Common myeloid progenitor, CD34-positive (primary cell): ENCODE data around the gene SUN5.

Experiments
- CTCF ChIA-PET: fragments of 350-600 bp; sonication (Branson Sonifier 250); formaldehyde crosslinking; loops from one replicate; lab custom pipeline; 2021; ENCODE audit warnings: antibody characterized with exemption; lab: Charles Lee
- POLR2A ChIA-PET: fragments of 350-600 bp; sonication (Branson Sonifier 250); formaldehyde crosslinking; loops from one replicate; lab custom pipeline; 2021; ENCODE audit warnings: antibody characterized with exemption; lab: Charles Lee
- DNase-seq, 3 donors: peaks; one replicate each; pipeline versions ENCODE4 v3.0.0 to v3.0.0-alpha.2; 2013
- H3K27ac ChIP-seq, 2 experiments: 1 replicate in 1 of 2; 2 replicates in 1 of 2; pipeline ENCODE4 v1.7.0; 2013; ENCODE audit warnings: inconsistent platforms in 2 of 2, low read length in 2 of 2, mild to moderate bottlenecking in 2 of 2, low read depth in 1 of 2, moderate library complexity in 1 of 2; ENCODE audit not compliant: severe bottlenecking in 2 of 2, insufficient read depth in 1 of 2, poor library complexity in 1 of 2
- H3K27me3 ChIP-seq, 5 experiments: replicated peaks in 2 of 5; 1 replicate in 3 of 5; 2 replicates in 2 of 5; pipeline versions ENCODE4 v1.6.1 to v1.7.0; 2013; ENCODE audit warnings: low read length in 4 of 5, mild to moderate bottlenecking in 2 of 5, moderate library complexity in 2 of 5, inconsistent platforms in 1 of 5; ENCODE audit not compliant: insufficient read depth in 5 of 5, control insufficient read depth in 4 of 5
- H3K36me3 ChIP-seq, 4 experiments: 1 replicate in 2 of 4; 2 replicates in 2 of 4; pipeline versions ENCODE4 v1.6.1 to v1.7.0; 2013; ENCODE audit warnings: low read length in 3 of 4, control low read depth in 1 of 4, mild to moderate bottlenecking in 1 of 4; ENCODE audit not compliant: control insufficient read depth in 4 of 4, insufficient read depth in 4 of 4
- H3K4me1 ChIP-seq, 4 experiments: 1 replicate in 3 of 4; 2 replicates in 1 of 4; pipeline versions ENCODE4 v1.6.1 to v1.7.1; 2013; ENCODE audit warnings: low read length in 3 of 4, mild to moderate bottlenecking in 3 of 4, control low read depth in 1 of 4, inconsistent platforms in 1 of 4, moderate library complexity in 1 of 4; ENCODE audit not compliant: control insufficient read depth in 4 of 4, insufficient read depth in 4 of 4; ENCODE audit errors: control extremely low read depth in 1 of 4
- H3K4me3 ChIP-seq, 7 experiments: 1 replicate in 4 of 7; 2 replicates in 3 of 7; pipeline versions ENCODE4 v1.5.1 to v1.7.0; 2013; ENCODE audit warnings: mild to moderate bottlenecking in 7 of 7, low read length in 6 of 7, moderate library complexity in 6 of 7, inconsistent platforms in 2 of 7, low read depth in 2 of 7, control low read depth in 1 of 7; ENCODE audit not compliant: insufficient read depth in 4 of 7, control insufficient read depth in 1 of 7; ENCODE audit errors: extremely low read depth in 1 of 7
- H3K9me3 ChIP-seq, 5 experiments: 1 replicate in 4 of 5; 2 replicates in 1 of 5; pipeline versions ENCODE4 v1.6.1 to v1.7.1; 2013; ENCODE audit warnings: low read length in 4 of 5, mild to moderate bottlenecking in 2 of 5, inconsistent platforms in 1 of 5, low read depth in 1 of 5, moderate library complexity in 1 of 5; ENCODE audit not compliant: control insufficient read depth in 4 of 5, insufficient read depth in 2 of 5; ENCODE audit errors: control extremely low read depth in 1 of 5
- WGBS: methylation state at CpG from one replicate; pipeline ENCODE4 v1.1.5; 2013; ENCODE audit not compliant: insufficient coverage; 5-methylcytosine and 5-hydroxymethylcytosine counted together

SUN5 gene

GRCh38 chr20:33042983-33043730 lies 38.9 kb upstream of the SUN5 start:
- Histone ChIP-seq H3K27me3 (no peaks in the 10 kb centered on the region), H3K36me3 (no peaks in the 10 kb centered on the region), H3K9me3 (peaks cover 0 to 17% (median 9%) of the 10 kb centered on the region in 5 experiments), H3K4me3 (no peak overlapping the region), H3K4me1 (no peaks in the 10 kb centered on the region), H3K27ac (no peak overlapping the region)
- POLR2A ChIA-PET = no interaction called here
- CTCF ChIA-PET = no interaction called here
- DNase-seq = no peak
- WGBS = 80% methylated on average over 1 of the region's 2 CpGs

GRCh38 chr20:33042430-33042829 lies 38.2 kb upstream of the SUN5 start:
- CTCF ChIA-PET = no interaction called here
- no peak overlapping the region for H3K4me3 ChIP-seq
- POLR2A ChIA-PET = no interaction called here
- 100% methylated on average over 3 of the region's 3 CpGs for WGBS
- no peaks in the 10 kb centered on the region for H3K36me3 ChIP-seq
- DNase-seq = no peak
- H3K9me3 ChIP-seq = peaks cover 0 to 16% (median 6%) of the 10 kb centered on the region in 5 experiments
- H3K4me1 ChIP-seq = no peaks in the 10 kb centered on the region
- H3K27me3 ChIP-seq = no peaks in the 10 kb centered on the region
- H3K27ac ChIP-seq = no peak overlapping the region

- DNase-seq = no peak
- Histone ChIP-seq H3K4me1 (no peaks in the 10 kb centered on the region), H3K9me3 (peaks cover 0 to 4% (median 0%) of the 10 kb centered on the region in 5 experiments), H3K27ac (no peak overlapping the region), H3K4me3 (no peak overlapping the region), H3K27me3 (peaks cover 0 to 2% (median 0%) of the 10 kb centered on the region in 5 experiments), H3K36me3 (no peaks in the 10 kb centered on the region)
- ChIA-PET POLR2A (no interaction called here), CTCF (no interaction called here)
- WGBS = 97% methylated on average over 3 of the region's 4 CpGs
These were observed 34.0 kb upstream of the SUN5 start for GRCh38 chr20:33038243-33038642.

GRCh38 chr20:33037456-33037855 lies 33.2 kb upstream of the SUN5 start:
- no peaks in the 10 kb centered on the region for H3K36me3 ChIP-seq
- CTCF ChIA-PET = no interaction called here
- peaks cover 0 to 6% (median 0%) of the 10 kb centered on the region in 5 experiments for H3K9me3 ChIP-seq
- WGBS = 70% methylated on average over 2 of the region's 5 CpGs
- no peak overlapping the region for H3K4me3 ChIP-seq
- POLR2A ChIA-PET = no interaction called here
- H3K27ac ChIP-seq = no peak overlapping the region
- H3K27me3 ChIP-seq = peaks cover 0 to 2% (median 0%) of the 10 kb centered on the region in 5 experiments
- no peaks in the 10 kb centered on the region for H3K4me1 ChIP-seq
- no peak for DNase-seq

GRCh38 chr20:33034901-33035492 lies 30.8 kb upstream of the SUN5 start:
- 93% methylated on average over 6 of the region's 6 CpGs for WGBS
- Histone ChIP-seq H3K4me3 (no peak overlapping the region), H3K36me3 (no peaks in the 10 kb centered on the region), H3K4me1 (no peaks in the 10 kb centered on the region), H3K27ac (no peak overlapping the region), H3K27me3 (peaks cover 0 to 2% (median 0%) of the 10 kb centered on the region in 5 experiments), H3K9me3 (peaks cover 0 to 6% (median 0%) of the 10 kb centered on the region in 5 experiments)
- POLR2A ChIA-PET = no interaction called here
- DNase-seq = no peak
- CTCF ChIA-PET = no interaction called here

- Histone ChIP-seq H3K4me3 (no peak overlapping the region), H3K27me3 (peaks cover 0 to 2% (median 0%) of the 10 kb centered on the region in 5 experiments), H3K9me3 (peaks cover 0 to 6% (median 0%) of the 10 kb centered on the region in 5 experiments), H3K4me1 (no peaks in the 10 kb centered on the region), H3K27ac (no peak overlapping the region), H3K36me3 (no peaks in the 10 kb centered on the region)
- CTCF ChIA-PET = no interaction called here
- POLR2A ChIA-PET = no interaction called here
- DNase-seq = no peak
- 100% methylated on average over 3 of the region's 5 CpGs for WGBS
These were observed 29.9 kb upstream of the SUN5 start for GRCh38 chr20:33034115-33034514.

GRCh38 chr20:33033381-33033780 lies 29.1 kb upstream of the SUN5 start:
- peaks cover 0 to 6% (median 0%) of the 10 kb centered on the region in 5 experiments for H3K9me3 ChIP-seq
- H3K36me3 ChIP-seq = no peaks in the 10 kb centered on the region
- peaks cover 0 to 2% (median 0%) of the 10 kb centered on the region in 5 experiments for H3K27me3 ChIP-seq
- ChIA-PET POLR2A (no interaction called here), CTCF (no interaction called here)
- WGBS = 96% methylated on average over 4 of the region's 5 CpGs
- no peak overlapping the region for H3K4me3 ChIP-seq
- H3K27ac ChIP-seq = no peak overlapping the region
- no peaks in the 10 kb centered on the region for H3K4me1 ChIP-seq
- no peak for DNase-seq
